GM12878 (cell line): ENCODE data around the gene PPM1A.

Experiments
- CTCF ChIP-seq, 3 experiments: IDR thresholded peaks in 2 of 3; conservative IDR thresholded peaks in 1 of 3; 2 replicates each; pipeline ENCODE4 v1.5.1; 2011; ENCODE audit warnings: low read depth in 3 of 3, low read length in 3 of 3, mild to moderate bottlenecking in 3 of 3, control low read depth in 2 of 3, moderate library complexity in 2 of 3, inconsistent platforms in 1 of 3, mixed read lengths in 1 of 3; ENCODE audit not compliant: control insufficient read depth in 2 of 3, insufficient read depth in 1 of 3; ENCODE audit errors: extremely low read depth in 1 of 3
- RCOR1 ChIP-seq: conservative IDR thresholded peaks from 2 replicates; pipeline ENCODE4 v1.6.1; 2012; ENCODE audit warnings: low read depth, low read length, improper control_type of control experiment
- SRF ChIP-seq, 2 experiments: IDR thresholded peaks; 2 replicates each; pipeline ENCODE4 v1.6.1; 2011; ENCODE audit warnings: low read depth in 2 of 2, low read length in 2 of 2, mild to moderate bottlenecking in 1 of 2, moderate library complexity in 1 of 2
- STAT3 ChIP-seq: IDR thresholded peaks from 2 replicates; pipeline ENCODE4 v1.6.1; 2011; ENCODE audit warnings: low read depth, low read length, improper control_type of control experiment

GRCh38 chr14:60217713-60218112, 31.3 kb upstream of the PPM1A start:
- TF ChIP-seq STAT3 (no peak), CTCF (IDR thresholded peaks at IDR 0.05 in 2 of 3, conservative IDR thresholded peaks at IDR 0.05 in 1 of 3; ENCODE audit: control insufficient read depth in 2 of 3, extremely low read depth in 1 of 3, insufficient read depth in 1 of 3, low read depth in 3 of 3, low read length in 3 of 3) (no peak), RCOR1 (no peak), SRF (IDR thresholded peaks at IDR 0.05; ENCODE audit: low read depth in 2 of 2, low read length in 2 of 2) (no peak)
